ENCODE measurements around the gene RPS21.
"Not testable (repeated sequence)": the region's sequence is repeated elsewhere in the genome, so short reads cannot be mapped to it uniquely, and the experiment has no call there.

Gene RPS21

GRCh38 chr20:62365814-62366369 is 21.0 kb upstream of the RPS21 start:
- no peak for DNase-seq (ENCODE audit: low read depth in 2 of 2)

DNA sequence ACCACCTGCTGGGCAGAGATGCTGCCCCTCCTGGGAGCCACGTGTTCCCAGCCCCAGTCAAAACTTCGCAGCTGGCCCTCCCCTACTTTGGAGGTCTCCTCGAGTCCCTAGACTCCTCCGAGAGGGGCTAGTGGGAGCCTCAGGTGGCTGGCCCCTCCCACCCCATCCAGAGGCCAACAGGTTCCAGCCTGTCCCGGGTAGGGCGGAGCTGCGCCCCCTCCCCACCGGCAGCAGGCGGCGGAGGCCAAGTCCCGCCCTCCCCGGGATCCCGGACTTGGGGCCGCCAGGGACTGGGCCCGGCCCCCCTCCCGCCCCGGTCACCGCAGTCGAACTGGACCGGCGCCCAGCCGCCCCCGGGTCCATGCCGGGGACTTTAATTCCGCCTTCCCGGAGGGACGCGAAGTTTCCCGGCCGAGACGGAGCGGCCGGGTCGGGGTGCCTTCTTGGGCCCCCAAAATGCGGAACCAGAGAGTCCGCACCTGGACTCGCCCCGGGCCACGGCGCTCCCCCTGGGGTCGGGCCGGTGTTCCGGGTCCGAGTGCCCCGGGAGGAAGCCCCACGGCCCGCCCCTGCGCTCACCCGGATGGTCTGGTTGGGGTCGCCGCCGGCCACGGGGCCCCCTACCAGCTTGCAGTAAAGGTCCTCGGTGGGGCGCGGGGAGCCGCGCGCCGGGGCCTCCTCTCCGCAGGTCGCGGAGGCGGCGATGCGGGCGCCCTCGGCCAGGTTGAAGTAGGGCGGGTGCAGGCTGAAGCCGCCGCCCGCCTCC is 20.4 kb upstream of the RPS21 start:
- no peak for DNase-seq (ENCODE audit: low read depth in 2 of 2)

GRCh38 chr20:62367136-62367632 is 19.7 kb upstream of the RPS21 start, which contains the start of gene LAMA5:
TSS of gene LAMA5 (minus strand) at chr20:62367312. CDS start at chr20:62367245, 67 bp downstream.
- no peak for DNase-seq (ENCODE audit: low read depth in 2 of 2)

DNA sequence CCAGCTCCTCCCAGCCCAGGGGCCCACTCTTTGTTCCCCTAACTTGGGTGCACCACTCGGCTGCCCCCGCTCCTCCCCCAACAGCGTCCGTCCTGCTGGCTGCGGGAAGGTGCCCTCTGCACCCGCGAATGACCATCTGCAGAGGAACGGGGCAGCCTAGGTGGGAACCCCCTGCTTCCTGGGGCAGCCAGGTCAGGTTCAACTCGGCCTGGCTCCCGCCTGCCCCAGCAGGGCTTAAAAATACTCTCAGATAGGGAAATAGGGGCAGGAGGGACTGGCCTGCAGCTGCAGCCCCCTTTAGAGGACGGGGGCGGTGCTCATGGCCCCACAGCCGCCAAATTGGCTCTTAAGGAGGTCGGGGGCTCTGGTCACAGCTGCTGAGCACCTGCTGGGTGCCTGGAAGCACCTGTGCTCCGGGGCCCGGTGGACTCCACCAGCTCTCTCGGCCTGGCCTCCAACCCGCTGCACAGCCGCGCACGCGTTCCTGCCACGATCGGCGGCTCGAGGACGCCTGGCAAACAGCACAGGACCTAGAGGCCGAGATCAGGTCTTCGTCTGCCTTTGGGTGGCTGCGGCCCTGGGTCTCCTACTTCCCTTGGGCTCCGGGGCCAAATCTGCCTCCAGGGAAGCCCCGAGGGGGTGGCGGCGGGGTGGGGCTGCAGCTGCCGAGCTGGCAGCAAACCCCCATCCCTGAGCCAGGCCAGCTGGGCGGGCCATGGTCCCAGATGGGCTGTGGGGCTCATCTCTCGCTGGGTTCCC is 19.1 kb upstream of the RPS21 start:
- no peak for DNase-seq (ENCODE audit: low read depth in 2 of 2)

DNA sequence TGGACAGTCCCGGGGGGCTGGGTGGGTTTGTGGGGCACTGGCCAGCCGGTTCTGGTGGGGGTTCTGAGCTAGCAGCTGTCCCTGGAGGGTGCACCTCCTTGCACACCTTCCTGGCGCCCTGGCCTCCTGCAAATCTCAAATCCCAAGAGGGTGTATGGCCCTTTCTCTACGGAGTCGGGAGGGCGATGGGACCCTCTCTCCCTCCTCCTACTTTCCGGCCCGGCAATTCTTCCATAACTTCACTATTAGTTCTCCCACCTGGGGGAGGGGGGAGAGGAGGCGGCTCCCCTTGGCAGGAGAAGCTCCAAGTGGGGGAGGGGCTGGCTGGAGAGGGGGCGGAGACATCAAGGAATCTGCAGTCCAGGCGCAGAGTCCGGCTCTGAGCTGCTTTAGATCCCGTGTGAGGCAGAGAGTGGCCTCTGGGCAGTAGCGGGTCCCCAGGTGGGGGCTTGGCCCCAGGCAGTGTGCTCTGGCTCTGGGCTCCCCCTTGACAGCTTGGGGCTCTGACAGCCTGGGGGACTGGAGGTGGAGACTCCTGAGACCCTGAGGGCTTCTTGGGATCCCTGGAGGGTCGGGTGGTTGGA is 18.4 kb upstream of the RPS21 start:
- no peak for DNase-seq (ENCODE audit: low read depth in 2 of 2)

- no peak for DNase-seq (ENCODE audit: low read depth in 2 of 2)
Measured at GRCh38 chr20:62368976-62369814, 17.7 kb upstream of the RPS21 start.

- no peak for DNase-seq (ENCODE audit: low read depth in 2 of 2)
Measured at GRCh38 chr20:62369815-62370114, 17.1 kb upstream of the RPS21 start.

DNA sequence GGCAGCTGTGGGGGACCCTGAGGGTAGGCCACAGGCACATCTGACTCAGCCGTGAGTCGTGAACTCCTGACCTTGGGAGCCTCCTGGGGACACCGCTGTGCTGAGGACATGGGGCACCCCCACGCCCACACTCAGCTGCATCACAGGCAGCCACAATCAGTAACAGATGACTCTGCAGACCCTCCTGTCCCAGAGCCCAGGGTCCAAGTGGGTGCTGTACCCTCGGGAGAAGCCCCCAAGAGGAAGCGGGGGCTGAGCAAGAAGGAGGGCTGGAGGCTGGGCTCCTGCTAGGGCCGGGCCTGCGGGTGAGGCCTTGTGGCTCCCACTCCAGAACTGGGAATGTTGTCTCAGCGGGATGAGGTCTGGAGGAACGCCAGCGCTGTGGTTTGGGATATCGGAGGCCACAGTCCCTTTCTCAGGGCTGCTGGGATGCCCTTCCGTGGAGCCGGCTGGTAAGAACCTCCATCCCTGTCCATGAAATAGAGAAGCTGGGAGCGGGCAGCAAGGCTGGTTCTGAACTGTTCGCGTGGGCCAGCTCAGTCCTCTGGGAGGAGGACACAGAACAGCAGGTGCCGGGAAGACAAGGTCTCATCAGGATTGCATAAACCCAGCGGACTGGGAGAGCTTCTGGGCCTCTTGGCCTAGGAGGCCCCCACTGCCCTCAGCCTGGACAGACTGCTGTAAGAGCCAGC is 16.6 kb upstream of the RPS21 start:
- DNase-seq (ENCODE audit: low read depth in 2 of 2), result no peak

DNA sequence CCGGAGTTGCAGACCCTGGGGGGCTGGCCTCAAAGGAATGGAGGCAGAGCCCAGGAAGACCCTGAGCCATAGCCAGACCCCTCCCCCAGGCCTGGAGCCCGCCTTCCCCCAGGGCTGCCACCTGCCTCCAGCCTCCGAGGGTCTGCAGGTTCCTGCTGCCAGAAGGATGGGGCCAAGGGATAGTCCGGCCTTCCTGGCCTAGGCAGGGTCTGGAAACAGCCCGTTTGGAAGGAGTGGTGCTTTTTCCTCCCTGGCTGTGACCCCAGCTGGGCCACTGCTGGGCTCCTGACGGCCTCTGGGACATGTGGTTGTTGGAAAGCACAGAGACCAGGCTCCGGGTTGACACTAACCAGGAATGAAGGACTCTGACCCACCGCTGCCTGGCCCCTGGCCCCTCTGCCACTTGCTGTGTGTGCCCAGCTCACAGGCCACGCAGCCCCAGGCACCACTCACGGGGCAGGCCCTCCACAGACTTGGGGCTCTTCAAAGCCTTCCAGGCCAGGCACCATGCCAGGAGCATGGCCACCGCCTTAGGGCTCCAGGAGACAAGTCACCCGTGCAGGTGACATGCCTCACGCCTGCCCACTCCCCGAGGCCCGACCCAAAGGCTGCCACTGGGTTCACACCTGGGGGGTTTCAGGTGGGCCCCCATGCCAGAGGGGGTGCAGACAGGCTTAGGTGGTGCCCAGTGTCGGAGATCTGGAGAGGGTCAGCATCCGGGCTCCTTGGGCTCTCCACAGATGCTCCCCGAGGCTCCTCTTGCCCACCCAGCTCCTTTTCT is 15.9 kb upstream of the RPS21 start:
- no peak for DNase-seq (ENCODE audit: low read depth in 2 of 2)

DNA sequence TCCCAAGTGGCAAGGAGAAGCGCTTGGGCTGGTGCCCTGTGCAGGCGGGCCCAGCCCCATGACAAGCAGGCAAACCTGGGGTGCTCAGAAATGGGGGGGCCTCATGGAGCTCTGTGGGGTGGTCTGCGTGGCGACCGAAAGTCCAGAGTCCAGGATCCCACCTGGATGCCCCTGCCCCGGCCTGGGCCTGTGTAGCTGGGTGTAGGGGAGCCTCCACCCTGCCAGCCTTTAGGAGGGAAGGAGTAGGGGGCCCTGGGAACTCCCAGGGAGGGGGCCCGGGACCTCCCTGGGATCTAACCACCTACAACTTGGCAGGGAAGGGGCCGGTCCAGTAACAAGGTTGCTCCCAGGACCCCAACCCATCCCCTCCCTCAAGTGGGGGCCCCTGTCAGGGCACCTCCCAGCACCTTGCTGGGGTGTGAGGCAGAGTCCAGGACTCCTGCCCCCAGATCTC is 15.3 kb upstream of the RPS21 start:
- no peak for DNase-seq (ENCODE audit: low read depth in 2 of 2)

DNA sequence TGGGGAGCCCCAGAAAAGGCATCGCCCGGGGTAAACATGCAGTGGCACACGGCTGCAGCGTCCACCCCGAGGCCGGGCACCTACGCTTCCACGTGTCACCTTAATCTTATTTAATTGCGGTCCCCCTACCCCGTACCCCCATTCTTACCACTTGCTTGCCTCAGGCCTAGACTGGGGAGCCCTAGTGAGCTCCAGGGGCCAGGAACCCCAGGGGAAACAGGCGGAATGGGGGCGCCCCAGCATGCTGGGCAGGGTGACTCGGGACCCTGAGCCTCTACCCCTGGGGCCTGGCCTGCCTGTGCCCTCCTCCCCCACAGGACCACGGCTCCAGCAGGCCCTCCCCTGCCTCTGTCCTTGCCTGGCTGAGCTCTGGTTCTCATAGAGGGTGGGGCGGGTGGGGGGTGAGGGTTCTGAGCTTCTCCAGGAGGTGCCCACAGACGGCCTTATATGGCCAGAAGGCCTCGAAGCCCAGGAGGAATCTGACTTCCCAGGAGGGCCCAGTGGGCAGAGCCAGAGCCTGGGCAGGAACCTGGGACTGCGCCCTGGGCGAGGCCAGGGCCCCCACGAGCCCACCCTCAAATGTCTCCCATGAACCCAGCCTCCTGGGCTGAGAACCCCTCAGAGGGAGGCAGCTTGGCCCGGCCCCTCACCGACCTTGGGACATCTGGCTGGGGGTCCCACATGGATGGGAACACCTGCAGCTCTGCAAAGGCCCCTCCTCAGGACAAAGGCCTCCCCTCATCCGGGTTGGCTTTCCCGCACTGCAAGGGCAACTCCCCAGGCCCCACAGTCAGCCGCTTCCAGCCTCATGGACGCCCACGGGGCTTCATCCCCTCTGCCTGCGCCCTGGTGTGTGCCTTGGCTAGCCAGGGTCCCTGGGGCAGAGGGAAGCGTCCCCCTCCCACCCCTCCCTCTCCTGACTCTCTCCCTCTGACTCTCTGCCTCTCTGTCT is 14.6 kb upstream of the RPS21 start:
- DNase-seq (ENCODE audit: low read depth in 2 of 2), result no peak

GRCh38 chr20:62373631-62374179 is 13.2 kb upstream of the RPS21 start:
- not testable (repeated sequence) for DNase-seq (ENCODE audit: low read depth in 2 of 2)

DNA sequence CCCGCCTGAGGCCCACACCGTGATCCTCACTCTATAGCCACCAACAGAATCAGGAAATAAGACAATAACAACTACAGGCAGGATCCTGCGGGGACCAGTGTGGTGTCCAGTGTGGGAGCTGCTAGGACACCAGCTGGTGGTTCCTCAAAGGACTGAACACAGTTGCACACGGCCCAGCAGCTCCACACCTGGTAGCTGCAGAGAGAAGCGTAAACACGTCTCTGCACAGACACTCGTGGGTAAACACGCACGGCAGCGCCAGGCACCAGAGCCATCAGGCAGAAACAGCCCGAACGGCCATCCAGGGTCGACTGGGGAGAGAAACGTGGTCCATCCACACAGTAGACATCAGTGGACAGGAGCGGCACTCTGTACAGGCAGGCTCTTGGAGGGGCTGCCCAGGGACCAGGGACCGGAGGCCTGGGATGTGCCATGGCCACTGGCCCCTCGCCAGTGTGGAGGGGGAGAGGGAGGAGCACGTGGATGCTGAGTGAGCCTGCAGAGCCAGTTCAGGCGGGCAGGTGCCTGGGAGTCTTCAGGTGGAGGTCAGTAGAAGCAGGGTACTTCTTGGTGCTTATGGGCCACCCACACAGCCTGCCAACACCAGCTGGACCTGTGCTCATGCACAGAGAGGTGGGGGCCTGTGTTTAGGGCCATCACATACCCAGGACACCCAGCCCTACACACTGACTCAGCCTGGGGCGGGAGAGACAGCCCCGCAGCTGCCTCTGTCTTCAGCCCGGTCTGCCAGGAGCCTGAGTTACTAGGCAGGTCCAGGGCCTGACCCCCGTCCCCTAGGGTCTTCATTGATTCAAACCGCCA is 12.4 kb upstream of the RPS21 start:
- DNase-seq (ENCODE audit: low read depth in 2 of 2), result no peak

GRCh38 chr20:62376112-62377063 is 10.5 kb upstream of the RPS21 start:
- no peak for DNase-seq (ENCODE audit: low read depth in 2 of 2)

- no peak for DNase-seq (ENCODE audit: low read depth in 2 of 2)
Measured at GRCh38 chr20:62377064-62377461, 9.8 kb upstream of the RPS21 start.

GRCh38 chr20:62377615-62378178 is 9.2 kb upstream of the RPS21 start:
- DNase-seq (ENCODE audit: low read depth in 2 of 2), result no peak

Data from stimulated activated CD4-positive, alpha-beta T cell treated with anti-CD3 and anti-CD28 coated beads, Interleukin-1b, Interleukin-23, amount 100 ng/mL, for 1 hour (primary cell).